ENCODE results near the gene PRSS37.

DNA sequence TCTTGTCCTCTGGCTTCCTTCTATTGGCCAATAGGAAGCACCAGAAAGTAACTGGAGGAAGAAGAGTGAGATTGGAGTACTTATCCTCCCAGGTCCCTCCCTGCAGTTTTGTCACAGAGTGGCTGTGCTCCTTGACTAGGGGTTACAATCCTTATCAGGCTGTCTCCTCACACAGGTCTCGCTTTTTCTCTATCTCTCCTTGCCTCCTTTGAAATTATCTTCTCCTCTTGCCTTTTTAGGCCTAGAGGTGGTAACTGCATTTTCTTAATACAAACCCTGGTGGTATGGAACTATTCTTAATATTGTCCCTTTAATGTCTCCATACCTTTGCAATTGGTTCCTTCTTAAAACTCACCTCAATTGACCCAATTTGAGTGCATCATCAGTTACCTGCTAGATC, 2.7 kb downstream of the PRSS37 start:
- TF ChIP-seq, protein P1, sequence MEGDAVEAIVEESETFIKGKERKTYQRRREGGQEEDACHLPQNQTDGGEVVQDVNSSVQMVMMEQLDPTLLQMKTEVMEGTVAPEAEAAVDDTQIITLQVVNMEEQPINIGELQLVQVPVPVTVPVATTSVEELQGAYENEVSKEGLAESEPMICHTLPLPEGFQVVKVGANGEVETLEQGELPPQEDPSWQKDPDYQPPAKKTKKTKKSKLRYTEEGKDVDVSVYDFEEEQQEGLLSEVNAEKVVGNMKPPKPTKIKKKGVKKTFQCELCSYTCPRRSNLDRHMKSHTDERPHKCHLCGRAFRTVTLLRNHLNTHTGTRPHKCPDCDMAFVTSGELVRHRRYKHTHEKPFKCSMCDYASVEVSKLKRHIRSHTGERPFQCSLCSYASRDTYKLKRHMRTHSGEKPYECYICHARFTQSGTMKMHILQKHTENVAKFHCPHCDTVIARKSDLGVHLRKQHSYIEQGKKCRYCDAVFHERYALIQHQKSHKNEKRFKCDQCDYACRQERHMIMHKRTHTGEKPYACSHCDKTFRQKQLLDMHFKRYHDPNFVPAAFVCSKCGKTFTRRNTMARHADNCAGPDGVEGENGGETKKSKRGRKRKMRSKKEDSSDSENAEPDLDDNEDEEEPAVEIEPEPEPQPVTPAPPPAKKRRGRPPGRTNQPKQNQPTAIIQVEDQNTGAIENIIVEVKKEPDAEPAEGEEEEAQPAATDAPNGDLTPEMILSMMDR (IDR thresholded peaks at IDR 0.05; ENCODE audit: low read length) = no peak
- TF ChIP-seq EZH2 (IDR thresholded peaks at IDR 0.05; ENCODE audit: borderline replicate concordance, low read length) = no peak

Data from OCI-LY1 (cell line).